Endometrial microvascular endothelial cells (primary cell): ENCODE results near the gene RETREG3. TPM values are rescaled to one million over a fixed set of nuclear protein-coding genes. Genes with fewer than 3 reads are reported as not detected.

Experiments used
- in situ Hi-C: cut with HindIII; loops from 2 replicates; pipeline ENCODE4 v1.10.0; 2017; ENCODE audit warnings: low sequenced_read_pairs, low pct_unique_long_range_greater_than_20kb; ENCODE audit errors: inconsistent ontology term
- total RNA-seq: library from RNA; depleted of rRNA; stranded (reverse); fragments of >200 nt; gene quantifications from one replicate; pipeline ENCODE4 v1.2.3, GENCODE V29; 2015; ENCODE audit errors: inconsistent ontology term

RETREG3 gene
- total RNA-seq, 1 donor from 2014 or later, result 65.9 TPM

DNA sequence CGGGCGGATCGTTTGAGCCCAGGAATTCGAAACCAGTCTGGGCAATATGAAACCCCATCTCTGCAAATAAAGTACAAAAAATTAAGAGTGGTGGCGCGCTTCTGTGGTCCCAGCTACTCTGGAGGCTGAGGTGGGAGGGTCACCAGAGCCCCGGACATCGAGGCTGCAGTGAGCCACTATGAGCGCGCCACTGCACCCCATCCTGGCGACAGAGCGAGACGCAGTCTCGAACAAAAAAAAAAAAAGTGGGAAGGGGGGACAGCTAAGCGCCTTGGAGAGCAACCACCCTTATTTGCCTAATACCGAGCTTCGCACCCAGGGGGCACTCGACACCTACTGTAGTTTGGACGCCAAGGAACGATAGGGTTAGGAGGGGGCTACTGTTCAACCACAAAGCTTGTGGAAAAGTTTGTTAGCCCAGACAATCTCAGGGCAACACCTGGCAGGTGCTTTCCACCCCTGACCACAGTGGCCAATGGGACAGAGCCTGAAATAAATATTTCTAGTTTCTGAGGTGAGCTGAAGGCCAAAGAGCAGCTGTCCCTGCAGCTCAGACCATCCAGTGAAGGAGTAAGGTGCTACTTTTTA is 30.8 kb downstream of the RETREG3 start:
- in situ Hi-C loops, result no loop called here

- in situ Hi-C loops, result no loop called here
Observed at GRCh38 chr17:42577532-42578281, 31.5 kb downstream of the RETREG3 start, which contains the start of gene PSMC3IP. Gene PSMC3IP (minus strand): TSS chr17:42577729. CDS start chr17:42577686, 43 bp downstream.

DNA sequence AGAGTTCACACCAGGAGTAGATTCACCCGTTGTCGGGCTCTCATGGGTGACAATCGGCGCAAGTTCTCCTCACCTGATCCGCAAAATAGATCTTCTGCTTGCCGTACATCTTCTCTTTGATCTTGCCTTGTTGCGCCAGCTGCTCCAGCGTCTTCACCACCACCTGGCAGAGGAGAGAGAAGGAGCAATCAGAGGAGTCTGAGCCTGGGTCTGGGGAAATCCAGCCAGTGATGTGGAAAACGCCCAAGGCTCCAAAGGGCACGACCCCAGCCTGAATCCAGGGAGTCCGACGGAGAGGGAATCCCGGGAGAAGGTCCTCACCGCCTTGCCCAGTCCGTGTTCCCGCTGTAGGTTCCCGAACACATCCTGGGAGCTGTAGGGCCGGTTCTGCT is 32.0 kb downstream of the RETREG3 start:
- in situ Hi-C loops, result no loop called here

DNA sequence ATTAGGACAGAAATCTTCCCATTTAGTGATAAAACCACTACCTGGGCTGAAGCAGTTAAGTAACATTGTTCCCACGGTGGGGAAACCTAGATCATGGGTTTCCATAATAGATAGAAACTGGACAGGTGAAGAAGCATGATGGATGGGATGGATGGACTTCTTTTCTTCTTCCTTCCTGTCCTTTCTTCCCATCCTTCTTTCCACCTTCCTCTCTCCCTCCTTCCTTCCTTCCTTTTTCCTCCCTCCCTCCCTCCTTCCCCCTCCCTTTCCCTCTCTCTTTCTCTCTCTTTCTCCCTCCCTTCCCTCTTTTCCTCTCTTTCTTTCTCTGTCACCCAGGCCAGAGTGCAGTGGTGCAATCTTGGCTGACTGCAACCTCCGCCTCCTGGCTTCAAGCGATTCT is 34.7 kb downstream of the RETREG3 start:
- in situ Hi-C loops, result no loop called here

DNA sequence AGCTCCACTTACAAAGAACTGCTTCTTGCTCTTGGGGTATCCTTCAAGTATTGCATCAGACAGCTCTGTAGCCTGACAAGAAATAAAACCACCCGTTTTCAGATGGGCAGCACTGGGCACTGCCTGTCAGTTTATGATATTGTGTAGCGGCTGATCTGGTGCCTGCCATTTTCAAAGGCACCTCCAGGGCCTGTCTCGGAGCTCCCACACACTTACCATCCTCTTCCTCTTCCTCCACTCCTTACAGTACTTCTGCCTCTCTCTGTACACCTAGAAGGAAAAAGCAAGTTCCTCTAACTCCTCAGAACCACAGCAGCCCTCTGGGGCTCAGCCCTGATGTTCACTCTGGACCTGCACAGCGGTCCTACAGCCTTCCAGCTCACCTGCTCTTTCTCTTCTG is 36.1 kb downstream of the RETREG3 start:
- in situ Hi-C loops, result no loop called here

DNA sequence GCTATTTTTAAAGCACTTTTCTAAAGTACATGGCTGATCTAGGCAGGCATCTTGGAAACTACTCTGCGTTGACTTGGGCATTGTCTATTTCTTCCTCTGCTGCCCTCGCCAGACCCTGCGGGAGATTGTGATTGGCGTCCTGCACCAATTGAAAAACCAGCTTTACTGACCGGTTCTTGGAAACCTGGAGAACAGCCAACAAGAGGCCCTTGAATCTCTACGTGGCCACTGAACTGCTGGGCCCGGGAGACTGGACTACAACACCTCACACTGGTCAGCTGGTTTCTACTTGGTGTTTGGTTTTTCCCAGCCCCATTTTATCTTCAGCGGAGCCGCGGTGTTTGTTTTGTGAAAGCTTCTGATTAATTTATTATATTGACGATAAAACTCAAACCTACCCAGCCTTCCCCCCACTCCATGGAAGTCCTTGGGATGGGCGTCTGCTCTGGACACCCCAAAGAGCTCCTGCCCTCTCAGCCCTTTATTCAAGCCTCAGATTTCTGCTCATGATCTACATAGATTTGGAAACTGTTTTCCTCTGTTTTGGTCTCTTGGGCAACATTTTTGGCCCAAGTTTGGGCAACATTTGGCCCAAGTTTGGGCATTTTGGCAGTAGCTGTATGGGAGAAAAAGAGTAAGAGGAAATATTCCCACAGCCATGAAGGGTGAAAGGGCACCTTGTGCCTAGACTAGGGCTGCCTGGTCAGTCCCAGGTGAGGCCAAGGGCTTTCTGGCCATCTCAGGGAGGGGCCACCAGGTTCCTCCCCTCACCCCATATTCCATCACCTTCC is 37.5 kb downstream of the RETREG3 start:
- in situ Hi-C loops, result no loop called here

- in situ Hi-C loops, result no loop called here
Observed at GRCh38 chr17:42568341-42569111, 40.6 kb downstream of the RETREG3 start.

DNA sequence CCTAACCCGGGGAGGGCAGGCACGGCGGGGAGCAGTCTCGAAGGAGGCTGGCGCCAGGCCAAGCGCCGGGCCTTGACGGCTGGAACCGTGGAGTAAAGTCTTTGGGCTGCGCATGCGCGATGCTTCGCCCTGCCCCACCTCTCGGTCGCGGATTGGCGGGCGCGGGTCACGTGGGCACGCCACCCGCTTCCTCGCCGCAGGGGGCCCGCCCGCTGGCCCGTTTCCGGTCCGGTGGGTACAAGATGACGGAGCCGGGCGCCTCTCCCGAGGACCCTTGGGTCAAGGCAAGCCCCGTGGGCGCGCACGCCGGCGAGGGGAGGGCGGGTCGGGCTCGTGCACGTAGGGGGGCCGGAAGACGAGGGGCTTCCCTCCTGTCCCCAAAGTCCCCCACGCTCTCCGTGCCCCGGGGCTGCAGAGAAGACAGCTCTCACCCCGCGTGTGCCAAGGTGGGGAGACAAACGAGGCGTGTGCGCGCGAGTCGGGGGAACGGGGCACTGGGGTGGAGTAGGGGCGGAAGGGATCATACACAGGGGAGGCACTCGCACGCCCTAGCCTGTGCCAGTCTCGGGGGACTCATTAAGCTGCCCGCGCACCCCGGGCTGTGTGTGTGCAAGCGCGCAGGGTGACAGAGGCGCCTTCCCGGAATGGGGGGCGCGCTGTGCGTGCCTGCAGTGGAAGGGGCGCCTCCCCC is 42.1 kb downstream of the RETREG3 start, which contains the start of gene MLX:
Gene MLX (plus strand): TSS at position 218 of the 691 bp plus-strand sequence. CDS start 25 bp downstream, at position 243.
- in situ Hi-C loops, result no loop called here

GRCh38 chr17:42566215-42566882 is 42.8 kb downstream of the RETREG3 start:
- in situ Hi-C loops, result no loop called here

DNA sequence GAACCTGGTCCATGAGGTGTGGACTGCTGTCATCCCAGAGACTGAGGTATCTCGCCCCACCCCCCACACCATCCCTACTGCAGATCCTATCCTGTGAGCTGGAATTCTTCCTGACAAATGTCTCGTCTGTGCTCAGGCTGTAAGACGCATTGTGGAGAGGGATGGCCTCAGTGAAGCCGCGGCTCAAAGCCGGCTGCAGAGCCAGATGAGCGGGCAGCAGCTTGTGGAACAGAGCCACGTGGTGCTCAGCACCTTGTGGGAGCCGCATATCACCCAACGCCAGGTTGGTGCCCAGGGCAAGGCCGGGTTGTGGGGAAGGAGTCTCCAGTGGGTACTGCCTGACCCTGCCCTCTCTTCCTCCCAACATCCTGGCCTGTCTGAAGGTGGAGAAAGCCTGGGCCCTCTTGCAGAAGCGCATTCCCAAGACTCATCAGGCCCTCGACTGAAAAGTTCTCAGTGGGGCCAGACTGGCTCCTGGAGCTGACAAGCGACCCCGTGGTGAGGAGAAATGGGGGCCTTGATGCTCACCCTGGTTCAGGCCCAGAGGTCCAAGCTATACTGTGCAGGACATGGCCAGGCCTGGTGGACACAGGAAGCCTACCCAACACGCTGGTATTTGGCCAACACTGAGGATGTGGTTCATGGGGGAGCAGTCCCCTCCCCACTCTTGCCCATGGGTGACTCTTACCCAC is 43.5 kb downstream of the RETREG3 start:
- in situ Hi-C loops, result no loop called here

DNA sequence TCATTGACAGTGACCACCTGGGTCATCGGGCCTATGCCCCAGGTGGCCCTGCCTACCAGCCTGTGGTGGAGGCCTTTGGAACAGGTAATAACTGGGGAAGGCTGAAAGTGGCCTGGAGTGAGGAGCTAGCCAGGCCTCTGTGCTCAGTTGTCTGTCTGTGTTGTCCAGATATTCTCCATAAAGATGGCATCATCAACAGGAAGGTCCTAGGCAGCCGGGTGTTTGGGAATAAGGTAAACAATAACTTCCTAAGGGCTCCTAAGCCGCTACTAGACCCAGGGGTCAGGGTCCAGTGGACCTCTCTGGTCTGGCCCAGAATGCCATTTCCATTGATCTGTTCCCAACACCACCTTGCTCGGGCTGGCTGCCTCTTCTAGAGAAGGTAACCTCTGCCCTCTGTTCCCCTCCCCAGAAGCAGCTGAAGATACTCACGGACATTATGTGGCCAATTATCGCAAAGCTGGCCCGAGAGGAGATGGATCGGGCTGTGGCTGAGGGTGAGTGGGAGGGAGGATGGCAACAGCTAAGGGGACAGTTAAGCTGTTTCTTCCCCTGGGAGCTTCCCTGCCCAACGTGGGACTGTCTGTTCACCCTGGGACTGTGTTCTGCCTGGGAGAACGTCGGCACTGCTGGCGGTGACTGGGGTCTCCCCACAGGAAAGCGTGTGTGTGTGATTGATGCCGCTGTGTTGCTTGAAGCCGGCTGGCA is 44.2 kb downstream of the RETREG3 start:
- in situ Hi-C loops, result no loop called here

DNA sequence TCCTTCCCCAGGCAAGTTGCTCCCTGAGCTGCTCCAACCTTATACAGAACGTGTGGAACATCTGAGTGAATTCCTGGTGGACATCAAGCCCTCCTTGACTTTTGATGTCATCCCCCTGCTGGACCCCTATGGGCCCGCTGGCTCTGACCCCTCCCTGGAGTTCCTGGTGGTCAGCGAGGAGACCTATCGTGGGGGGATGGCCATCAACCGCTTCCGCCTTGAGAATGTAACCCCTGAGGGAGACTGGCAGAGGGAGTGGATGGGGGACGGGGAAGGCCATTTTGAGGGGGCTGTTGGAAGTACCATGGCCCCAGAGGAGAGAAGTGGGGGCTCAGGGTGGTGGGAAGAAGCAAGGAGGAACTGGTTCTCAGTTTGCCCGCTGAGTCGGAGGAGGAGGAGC is 45.2 kb downstream of the RETREG3 start:
- in situ Hi-C loops, result no loop called here

GRCh38 chr17:42563543-42563942 is 45.6 kb downstream of the RETREG3 start:
- in situ Hi-C loops, result no loop called here

DNA sequence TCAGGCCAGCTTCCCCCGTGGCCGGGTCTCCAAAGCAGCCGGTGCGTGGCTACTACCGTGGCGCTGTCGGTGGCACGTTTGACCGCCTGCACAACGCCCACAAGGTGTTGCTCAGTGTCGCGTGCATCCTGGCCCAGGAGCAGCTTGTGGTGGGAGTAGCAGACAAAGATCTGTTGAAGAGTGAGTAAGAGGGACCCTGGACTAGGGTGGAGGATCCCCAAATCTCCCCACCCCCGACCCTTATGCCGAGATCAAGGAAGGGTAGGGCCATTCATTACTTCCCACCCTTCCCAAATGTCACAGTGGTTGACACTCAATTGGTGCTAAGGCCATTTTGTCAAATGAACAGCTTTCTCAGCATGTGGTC is 46.0 kb downstream of the RETREG3 start:
- in situ Hi-C loops, result no loop called here

GRCh38 chr17:42562388-42563142 is 46.6 kb downstream of the RETREG3 start:
- in situ Hi-C loops, result no loop called here

- in situ Hi-C loops, result no loop called here
Observed at GRCh38 chr17:42561897-42562387, 47.2 kb downstream of the RETREG3 start, which contains the start of gene COASY. Gene COASY (plus strand): TSS chr17:42562148. CDS start chr17:42562623, 475 bp downstream.
